Mucosa of gallbladder (tissue), 1 donor: ENCODE measurements around the gene KCNJ15. TPM values are rescaled to one million over a fixed set of nuclear protein-coding genes. Genes with fewer than 3 reads are reported as not detected.
A peak's percentile ranks its signal among the peaks of the same experiment; 100 is the strongest.

Experiments used
- DNase-seq: peaks from one replicate; pipeline ENCODE4 v3.0.0-alpha.2; 2020; ENCODE audit warnings: low spot score
- total RNA-seq: library from RNA; stranded (reverse); gene quantifications from one replicate; pipeline ENCODE4 v1.2.1, GENCODE V29; 2021
- donor health status: DM: no; HTN: no; CAD: no.

The KCNJ15 gene
- total RNA-seq, 1 donor from 2014 or later: 158 TPM

- DNase-seq: no peak
These were observed 12.2 kb downstream of the KCNJ15 start for GRCh38 chr21:38268864-38269575.

- no peak for DNase-seq
These were observed 12.8 kb downstream of the KCNJ15 start for GRCh38 chr21:38269576-38269936.

- DNase-seq: no peak
These were observed 15.4 kb downstream of the KCNJ15 start for GRCh38 chr21:38272215-38272614.

- DNase-seq: no peak
These were observed 17.2 kb downstream of the KCNJ15 start for GRCh38 chr21:38273745-38274542.

- peak; percentile 46 for DNase-seq
These were observed 20.8 kb downstream of the KCNJ15 start for GRCh38 chr21:38277501-38278131.

GRCh38 chr21:38280454-38280853 is 23.7 kb downstream of the KCNJ15 start:
- no peak for DNase-seq

GRCh38 chr21:38280867-38281266 is 24.1 kb downstream of the KCNJ15 start:
- DNase-seq: no peak

GRCh38 chr21:38282921-38283320 is 26.1 kb downstream of the KCNJ15 start:
- DNase-seq: no peak

GRCh38 chr21:38284216-38284615 is 27.4 kb downstream of the KCNJ15 start:
- no peak for DNase-seq

GRCh38 chr21:38286739-38287471 is 30.1 kb downstream of the KCNJ15 start:
- no peak for DNase-seq

GRCh38 chr21:38287476-38287875 is 30.7 kb downstream of the KCNJ15 start:
- no peak for DNase-seq

GRCh38 chr21:38289705-38290485 is 33.1 kb downstream of the KCNJ15 start:
- no peak for DNase-seq

GRCh38 chr21:38290809-38291208 is 34.0 kb downstream of the KCNJ15 start:
- no peak for DNase-seq

GRCh38 chr21:38291874-38292273 is 35.1 kb downstream of the KCNJ15 start:
- no peak for DNase-seq

GRCh38 chr21:38293113-38293512 is 36.3 kb downstream of the KCNJ15 start:
- DNase-seq: peak; percentile 61

GRCh38 chr21:38293765-38294164 is 37.0 kb downstream of the KCNJ15 start:
- DNase-seq: peak; percentile 92

GRCh38 chr21:38294609-38295008 is 37.8 kb downstream of the KCNJ15 start:
- DNase-seq: no peak

GRCh38 chr21:38295997-38296764 is 39.4 kb downstream of the KCNJ15 start:
- peak; percentile 36 for DNase-seq

- no peak for DNase-seq
These were observed 40.4 kb downstream of the KCNJ15 start for GRCh38 chr21:38297194-38297631.

GRCh38 chr21:38297871-38298270 is 41.1 kb downstream of the KCNJ15 start:
- no peak for DNase-seq
